Stimulated activated CD4-positive, alpha-beta T cell treated with anti-CD3 and anti-CD28 coated beads, Interleukin-1b, Interleukin-23, amount 100 ng/mL, for 48 hours (primary cell): Measurements from ENCODE around the gene SPIRE1.
"Not testable (repeated sequence)": the region's sequence is repeated elsewhere in the genome, so short reads cannot be mapped to it uniquely, and the experiment has no call there.

ENCODE experiments used
- DNase-seq: peaks from one replicate; pipeline ENCODE4 v3.0.0-alpha.2; 2020

The SPIRE1 gene

GRCh38 chr18:12551943-12552878 is 105.7 kb downstream of the SPIRE1 start:
- DNase-seq = not testable (repeated sequence)

DNA sequence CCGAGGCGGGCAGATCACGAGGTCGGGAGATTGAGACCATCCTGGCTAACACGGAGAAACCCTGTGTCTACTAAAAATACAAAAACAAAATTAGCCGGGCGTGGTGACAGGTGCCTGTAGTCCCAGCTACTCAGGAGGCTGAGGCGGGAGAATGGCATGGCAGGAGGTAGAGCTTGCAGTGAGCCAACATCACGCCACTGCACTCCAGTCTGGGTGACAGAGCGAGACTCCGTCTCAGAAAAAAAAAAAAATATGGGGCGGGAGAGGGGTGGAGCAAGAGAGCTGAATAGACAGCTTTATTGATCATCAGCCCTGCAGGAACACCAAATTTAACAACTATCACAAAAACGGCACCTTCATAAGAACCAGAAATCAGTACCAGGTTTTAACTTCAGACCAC is 106.4 kb downstream of the SPIRE1 start:
- not testable (repeated sequence) for DNase-seq

GRCh38 chr18:12543697-12544096 is 114.2 kb downstream of the SPIRE1 start:
- no peak for DNase-seq

- no peak for DNase-seq
Observed at GRCh38 chr18:12540751-12541150, 117.2 kb downstream of the SPIRE1 start.

GRCh38 chr18:12539158-12539557 is 118.7 kb downstream of the SPIRE1 start:
- DNase-seq = not testable (repeated sequence)

DNA sequence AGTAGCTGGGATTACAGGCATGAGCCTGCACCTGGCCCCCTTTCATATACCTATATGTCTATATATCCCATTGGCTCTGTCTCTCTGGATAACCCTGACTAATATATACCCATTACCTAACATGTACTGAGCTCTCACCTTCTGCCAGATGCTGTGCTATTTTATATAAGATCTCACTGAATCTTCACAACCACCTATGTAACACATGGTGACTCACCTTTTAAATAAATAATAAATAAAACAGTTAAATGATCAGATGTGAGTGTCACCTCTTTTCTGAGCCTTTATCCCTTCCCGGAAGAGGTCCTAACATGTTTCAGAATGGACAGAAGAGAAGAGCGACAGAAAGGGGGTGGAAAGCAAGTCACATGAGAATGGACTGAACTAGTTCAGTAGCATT is 123.1 kb downstream of the SPIRE1 start:
- no peak for DNase-seq

GRCh38 chr18:12532661-12533060 is 125.2 kb downstream of the SPIRE1 start:
- DNase-seq = no peak

DNA sequence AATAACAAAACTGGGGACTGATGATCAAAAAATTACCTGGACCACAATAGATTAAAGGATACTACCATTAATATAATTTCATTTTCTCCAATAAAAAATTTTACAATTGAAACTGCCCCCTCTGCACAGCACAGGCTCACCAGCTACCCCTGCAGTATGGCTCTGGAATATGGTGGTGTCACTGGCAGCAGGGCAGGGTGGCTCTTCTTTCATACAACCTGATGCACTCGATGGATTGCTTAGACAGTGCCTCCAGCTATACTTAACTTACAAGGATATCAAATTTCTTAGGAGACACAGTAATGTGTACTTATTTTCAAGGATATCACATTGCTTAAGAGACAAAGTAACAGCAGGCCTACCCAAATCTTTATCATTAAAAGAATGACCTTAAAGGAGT is 126.2 kb downstream of the SPIRE1 start:
- no peak for DNase-seq

- DNase-seq = no peak
Observed at GRCh38 chr18:12520442-12520992, 137.4 kb downstream of the SPIRE1 start.

GRCh38 chr18:12518832-12519531 is 138.9 kb downstream of the SPIRE1 start:
- no peak for DNase-seq

- DNase-seq = no peak
Observed at GRCh38 chr18:12518326-12518725, 139.6 kb downstream of the SPIRE1 start.

GRCh38 chr18:12517142-12517825 is 140.6 kb downstream of the SPIRE1 start:
- DNase-seq = no peak

GRCh38 chr18:12516049-12516630 is 141.8 kb downstream of the SPIRE1 start:
- DNase-seq = no peak

DNA sequence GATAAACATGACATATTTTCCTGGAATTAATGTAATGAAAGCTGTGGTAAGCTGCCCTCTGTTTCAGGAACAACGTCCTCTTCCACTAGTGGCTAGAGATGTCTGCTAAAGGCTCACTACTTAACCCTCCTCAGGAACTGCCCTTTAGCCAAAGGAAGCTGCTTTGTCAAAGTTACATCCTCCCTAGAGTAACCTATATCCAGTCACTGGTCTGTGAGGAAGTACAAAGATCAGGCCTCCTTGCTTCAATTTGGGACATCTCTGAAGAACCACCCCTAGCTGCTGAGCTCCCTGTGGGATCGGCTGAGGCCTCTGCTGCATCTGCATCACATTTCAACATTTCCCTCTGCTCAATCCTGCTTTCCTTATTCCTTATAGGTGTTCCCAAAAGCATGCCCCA is 142.4 kb downstream of the SPIRE1 start:
- no peak for DNase-seq

DNA sequence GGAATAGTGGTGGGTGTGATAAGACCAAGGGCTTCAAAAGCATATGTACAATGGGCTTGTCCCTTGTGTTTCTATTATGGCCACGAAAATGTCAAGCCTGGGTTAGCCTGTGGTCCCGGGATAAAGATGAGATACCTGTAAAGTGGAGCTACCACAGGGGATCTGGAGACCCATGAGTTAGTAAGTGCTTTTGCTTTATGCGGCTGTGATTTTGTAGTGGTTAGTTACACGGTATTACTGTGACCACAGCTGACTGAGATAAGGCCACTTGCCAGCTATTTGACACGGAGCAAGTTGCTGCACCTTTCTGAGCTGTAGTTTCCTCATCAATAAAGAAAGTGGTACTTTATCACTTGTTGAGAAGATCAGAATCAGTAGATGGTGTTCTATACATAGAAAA is 150.9 kb downstream of the SPIRE1 start:
- no peak for DNase-seq

DNA sequence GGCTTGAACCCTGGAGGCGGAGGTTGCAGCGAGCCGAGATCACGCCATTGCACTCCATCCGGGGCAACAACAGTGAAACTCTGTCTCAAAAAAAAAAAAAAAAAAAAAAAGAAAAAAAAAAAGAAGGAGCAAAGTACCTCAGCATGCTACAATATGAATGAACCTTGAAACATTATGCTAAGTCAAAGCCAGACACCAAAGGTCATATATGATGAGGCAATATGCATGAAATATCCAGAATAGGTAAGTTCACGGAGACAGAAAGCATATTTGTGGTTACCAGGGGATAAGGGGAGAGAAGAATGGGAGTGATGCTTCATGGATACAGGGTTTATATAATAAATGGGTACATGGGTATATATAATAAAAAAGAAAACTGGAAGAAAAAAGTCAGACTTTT is 156.9 kb downstream of the SPIRE1 start:
- DNase-seq = no peak

GRCh38 chr18:12497839-12498238 is 160.1 kb downstream of the SPIRE1 start:
- DNase-seq = no peak

DNA sequence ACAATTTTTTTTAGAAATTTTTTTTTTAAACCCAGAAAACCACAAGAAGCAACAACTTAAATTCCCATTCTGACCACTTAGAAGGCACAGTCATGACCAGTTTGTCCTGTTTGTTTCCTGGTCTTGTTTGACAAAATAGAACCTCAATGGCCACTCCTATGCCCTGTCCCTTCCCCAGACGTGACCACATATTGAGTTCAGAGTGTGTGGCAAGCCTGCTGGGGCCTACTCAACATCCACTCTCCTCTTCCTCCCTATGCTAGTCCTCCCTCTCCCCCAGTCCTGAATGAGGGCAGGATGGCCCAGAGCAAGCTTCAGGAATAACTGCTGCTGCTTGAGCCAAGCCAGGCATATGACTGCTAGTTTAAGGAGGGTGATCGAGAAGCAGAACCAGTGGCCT is 160.6 kb downstream of the SPIRE1 start:
- DNase-seq = no peak

DNA sequence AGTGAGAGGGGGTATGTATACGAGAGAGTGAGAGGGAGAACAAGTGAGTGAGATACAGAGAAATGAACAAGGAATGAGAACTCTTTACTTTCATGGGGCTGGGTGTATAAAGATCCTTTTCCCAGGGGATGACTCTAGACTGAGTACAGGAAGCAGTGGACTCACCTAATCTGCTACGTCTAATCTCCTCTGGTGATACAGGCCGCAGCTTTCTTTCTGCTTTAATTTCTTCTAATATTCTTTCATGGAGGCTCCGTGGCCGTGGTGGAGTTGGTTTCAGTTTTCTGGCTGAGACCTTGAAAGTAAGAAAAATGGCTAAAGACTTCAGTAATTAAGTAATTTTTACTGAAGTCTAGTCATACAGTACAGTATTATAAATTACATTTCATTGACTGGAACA is 165.0 kb downstream of the SPIRE1 start:
- no peak for DNase-seq

DNA sequence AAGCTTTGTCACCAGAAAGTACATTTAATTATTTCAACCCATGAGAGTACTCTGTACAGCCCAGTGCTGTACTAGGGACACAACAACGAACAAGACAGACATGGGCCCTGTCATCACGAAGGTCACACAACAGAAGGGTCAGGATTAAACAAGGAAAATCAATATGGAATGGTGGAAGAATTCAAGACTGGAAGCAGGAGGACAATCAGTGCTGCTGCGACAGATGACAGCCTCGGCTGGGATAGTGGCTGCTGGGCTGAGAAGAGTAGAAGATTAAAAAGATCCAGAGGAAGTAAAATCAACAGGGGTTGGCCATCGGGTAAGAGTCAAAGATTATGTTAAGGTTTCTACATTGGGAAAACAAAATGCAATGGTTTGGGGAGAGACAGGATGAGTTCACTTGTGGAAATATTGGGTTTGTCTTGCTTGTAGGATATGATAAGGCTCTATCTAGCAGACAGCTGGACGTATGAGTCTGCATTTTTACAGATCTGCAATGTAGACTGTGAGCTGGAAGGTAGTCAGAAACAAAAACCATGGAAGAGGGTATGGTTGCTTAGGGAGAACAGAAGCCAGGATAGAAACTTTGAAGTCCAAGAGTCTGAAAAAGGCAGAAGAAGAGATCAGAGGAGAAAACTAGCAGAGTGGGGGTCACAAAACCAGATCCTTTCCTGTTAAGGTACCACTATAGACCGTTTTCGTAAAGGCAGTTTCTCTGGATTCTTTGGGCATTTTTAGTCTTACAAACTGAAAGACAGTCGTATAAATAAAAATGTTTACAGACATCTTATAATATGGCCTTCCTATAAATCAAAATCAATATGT is 166.1 kb downstream of the SPIRE1 start:
- DNase-seq = no peak

DNA sequence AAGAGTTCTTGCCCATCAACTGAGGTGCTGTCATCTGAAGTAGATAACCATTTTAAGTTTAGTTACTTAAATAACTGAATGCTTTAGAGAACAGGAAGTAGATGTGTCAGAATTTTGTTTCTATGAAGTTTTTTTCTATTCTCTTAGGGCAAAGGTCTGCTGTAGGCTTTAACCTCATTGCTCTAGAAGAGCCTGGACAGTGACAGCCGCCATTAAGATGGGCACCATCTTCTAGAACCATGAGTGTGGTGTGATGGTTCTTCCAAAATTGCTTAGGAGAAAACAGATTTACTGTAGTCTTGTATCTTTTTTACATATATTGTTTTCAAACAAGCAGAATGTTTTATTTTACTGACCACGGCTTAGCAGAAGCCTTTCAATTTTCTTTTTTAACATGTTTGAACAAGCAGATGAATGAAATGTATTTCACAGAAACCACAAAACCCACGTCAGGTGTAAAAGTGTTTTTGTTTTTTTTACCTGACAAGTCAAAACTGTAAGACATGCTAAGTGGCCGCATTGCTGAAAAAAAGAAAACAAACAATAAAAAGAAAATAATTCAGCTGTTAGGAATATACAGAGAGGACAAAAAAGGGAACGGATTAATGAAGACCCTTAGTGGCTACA is 172.3 kb downstream of the SPIRE1 start:
- DNase-seq = no peak
